Calu3 (cell line): Measurements from ENCODE around the gene ABCF1. TPM values are rescaled to one million over a fixed set of nuclear protein-coding genes. Genes with fewer than 3 reads are reported as not detected.

Experiments
- BruUV-seq: library from RNA; stranded (reverse); fragments of 400-500 nt; replicated peaks from 2 replicates; lab custom pipeline; 2021; lab: Mats Ljungman, UMichigan
- CTCF ChIA-PET: fragments of 300-600 bp; sonication (Branson Sonifier 250); formaldehyde crosslinking; loops from one replicate; lab custom pipeline; 2022; ENCODE audit warnings: antibody characterized with exemption; lab: Charles Lee
- DNase-seq: peaks from one replicate; pipeline ENCODE4 v3.0.0; 2022
- H3K27ac Mint-ChIP-seq: one replicate; pipeline ENCODE4 v1.8.0; 2022; ENCODE audit warnings: mixed read lengths; ENCODE audit not compliant: unreplicated experiment
- H3K27me3 Mint-ChIP-seq: one replicate; pipeline ENCODE4 v1.8.0; 2022; ENCODE audit warnings: mixed read lengths; ENCODE audit not compliant: unreplicated experiment
- H3K36me3 Mint-ChIP-seq: one replicate; pipeline ENCODE4 v1.8.0; 2022; ENCODE audit warnings: mild to moderate bottlenecking, moderate library complexity, mixed read lengths; ENCODE audit not compliant: insufficient read depth, unreplicated experiment
- H3K4me1 Mint-ChIP-seq: one replicate; pipeline ENCODE4 v1.8.0; 2022; ENCODE audit warnings: mild to moderate bottlenecking, low read depth, mixed read lengths; ENCODE audit not compliant: unreplicated experiment
- H3K4me3 Mint-ChIP-seq: one replicate; pipeline ENCODE4 v1.8.0; 2022; ENCODE audit warnings: mild to moderate bottlenecking, low read depth, moderate library complexity, mixed read lengths; ENCODE audit not compliant: unreplicated experiment
- H3K9me3 Mint-ChIP-seq: one replicate; pipeline ENCODE4 v1.8.0; 2022; ENCODE audit warnings: low read depth, mixed read lengths; ENCODE audit not compliant: unreplicated experiment
- CTCF ChIP-seq: fragments of 200-600 bp; IDR thresholded peaks from one replicate; pipeline ENCODE4 v1.8.0; 2022; ENCODE audit warnings: antibody characterized with exemption; ENCODE audit not compliant: unreplicated experiment
- intact Hi-C: fragments of 100-400 bp; cut with micrococcal nuclease; formaldehyde crosslinking; loops from one replicate; pipeline ENCODE4 v1.10.0; 2022; ENCODE audit not compliant: unreplicated experiment
- total RNA-seq: library from RNA; stranded (reverse); gene quantifications from 2 replicates; pipeline ENCODE4 v1.2.3, GENCODE V29; 2022

ABCF1 gene
- total RNA-seq, 1 experiment from 2014 or later = 88.3 TPM

- Mint-ChIP-seq H3K9me3 (no peaks in the 10 kb centered on the region), H3K4me1 (peaks cover 47% of the 10 kb centered on the region), H3K27ac (no peak overlapping the region), H3K36me3 (peaks cover 40% of the 10 kb centered on the region), H3K27me3 (peaks cover 9% of the 10 kb centered on the region), H3K4me3 (peak overlapping the region; percentile 78)
- CTCF ChIA-PET = no interaction called here
- DNase-seq = no peak
- intact Hi-C loops = no loop called here
- no TSS peak for BruUV-seq
- TF ChIP-seq CTCF = no peak
Observed at GRCh38 chr6:30573113-30573512, 1.9 kb downstream of the ABCF1 start.

- CTCF ChIA-PET = interaction anchor here (0.6 to 1.4 kb wide), 3 partner anchors 19 to 57 kb away, joined by 3 to 4 read pairs (median 3); no protein-coding TSS in a partner anchor
- Mint-ChIP-seq H3K27me3 (no peaks in the 10 kb centered on the region), H3K36me3 (peaks cover 74% of the 10 kb centered on the region)
Observed at GRCh38 chr6:30578051-30578450, 6.8 kb downstream of the ABCF1 start.

GRCh38 chr6:30583921-30584320, 12.7 kb downstream of the ABCF1 start:
- no peak for DNase-seq
- Mint-ChIP-seq H3K4me3 (no peak overlapping the region), H3K9me3 (no peaks in the 10 kb centered on the region), H3K27me3 (no peaks in the 10 kb centered on the region), H3K4me1 (no peaks in the 10 kb centered on the region), H3K36me3 (peaks cover 88% of the 10 kb centered on the region), H3K27ac (no peak overlapping the region)
- CTCF ChIA-PET = interaction anchor here (0.8 kb wide), 1 partner anchor 13 kb away, joined by 4 read pairs; no protein-coding TSS in a partner anchor
- no peak for TF ChIP-seq CTCF
- intact Hi-C loops = no loop called here
- no TSS peak for BruUV-seq

More at GRCh38 chr6:30578051-30578450, 6.8 kb downstream of the ABCF1 start:
- Mint-ChIP-seq H3K9me3 (no peaks in the 10 kb centered on the region), H3K4me1 (peaks cover 10% of the 10 kb centered on the region), H3K27ac (no peak overlapping the region), H3K4me3 (no peak overlapping the region)
- intact Hi-C loops = no loop called here
- no peak for TF ChIP-seq CTCF
- BruUV-seq = no TSS peak
- no peak for DNase-seq

- no peak overlapping the region for H3K4me3 Mint-ChIP-seq
- no peak for DNase-seq
- peak overlapping the region; percentile 21 for H3K27ac Mint-ChIP-seq
- TF ChIP-seq CTCF = no peak
- H3K27me3 Mint-ChIP-seq = no peaks in the 10 kb centered on the region
- intact Hi-C loops = no loop called here
- peaks cover 88% of the 10 kb centered on the region for H3K36me3 Mint-ChIP-seq
- H3K4me1 Mint-ChIP-seq = peaks cover 27% of the 10 kb centered on the region
- CTCF ChIA-PET = no interaction called here
- no peaks in the 10 kb centered on the region for H3K9me3 Mint-ChIP-seq
- BruUV-seq = no TSS peak
Observed at GRCh38 chr6:30589754-30590358, 18.6 kb downstream of the ABCF1 start.
